Sigmoid colon (tissue), 7 donors: ENCODE results near the gene MAML3. TPM values are rescaled to one million over a fixed set of nuclear protein-coding genes. Genes with fewer than 3 reads are reported as not detected.

Experiments
- DNase-seq: peaks from one replicate; pipeline ENCODE4 v3.0.0-alpha.2; 2019
- H3K27ac ChIP-seq, 4 donors: fragments of 200-600 bp; sonication (generic); one replicate each; pipeline ENCODE4 v1.5.1; 2016 to 2019; ENCODE audit warnings: mild to moderate bottlenecking in 1 of 4
- H3K27me3 ChIP-seq, 3 donors: fragments of 200-600 bp; sonication (generic); one replicate each; pipeline ENCODE4 v1.5.1; 2019; ENCODE audit warnings: mild to moderate bottlenecking in 1 of 3
- H3K36me3 ChIP-seq, 4 donors: fragments of 200-600 bp; sonication (generic); one replicate each; pipeline ENCODE4 v1.5.1; 2016 to 2019
- H3K4me1 ChIP-seq, 4 donors: fragments of 200-600 bp; sonication (generic); one replicate each; pipeline ENCODE4 v1.5.1; 2017 to 2019
- H3K4me3 ChIP-seq, 4 donors: fragments of 200-600 bp; sonication (generic); one replicate each; pipeline ENCODE4 v1.5.1; 2017 to 2019; ENCODE audit warnings: mild to moderate bottlenecking in 2 of 4, moderate library complexity in 1 of 4
- H3K9me3 ChIP-seq, 4 donors: fragments of 200-600 bp in 3 of 4; sonication (generic) in 3 of 4; one replicate each; pipeline versions ENCODE4 v1.5.1 to v1.6.1; 2013 to 2019
- EP300 ChIP-seq, 4 donors: sonication (generic); formaldehyde crosslinking; IDR thresholded peaks; one replicate each; pipeline ENCODE4 v1.6.1; 2017; ENCODE audit warnings: antibody characterized with exemption in 4 of 4
- POLR2A ChIP-seq, 2 donors: fragments of 450-650 bp; IDR thresholded peaks; one replicate each; pipeline ENCODE4 v1.6.1; 2016; ENCODE audit warnings: antibody characterized with exemption in 2 of 2, mild to moderate bottlenecking in 2 of 2, moderate library complexity in 2 of 2
- POLR2AphosphoS5 ChIP-seq, 4 donors: sonication (generic); formaldehyde crosslinking; IDR thresholded peaks; one replicate each; pipeline ENCODE4 v1.6.1; 2017; ENCODE audit warnings: antibody characterized with exemption in 4 of 4
- WGBS, 2 donors: extraction: QIAGEN DNeasy Blood & Tissue Kit; methylation state at CpG; one replicate each; pipeline ENCODE4 v1.1.7; 2013; 5-methylcytosine and 5-hydroxymethylcytosine counted together
- intact Hi-C: fragments of 100-400 bp; cut with DNase I; formaldehyde crosslinking; loops from one replicate; pipeline ENCODE4 v1.15.1; 2023
- polyA plus RNA-seq, 3 donors: library from polyadenylated mRNA; stranded (reverse); fragments of 200-250 nt; gene quantifications; one replicate each; pipeline ENCODE4 v1.2.3, GENCODE V29; 2013
- total RNA-seq, 4 donors: library from RNA; depleted of rRNA; stranded (reverse); fragments of >200 nt; gene quantifications; one replicate each; pipeline ENCODE4 v1.1.0, GENCODE V29; 2016
- TF ChIP-seq, protein P1 (sequence below), 4 experiments: fragments of 450-650 bp in 3 of 4; fragments of 200-600 bp in 1 of 4; IDR thresholded peaks; one replicate each; pipeline ENCODE4 v1.5.1; 2016 to 2019; ENCODE audit warnings: antibody characterized with exemption in 4 of 4, mild to moderate bottlenecking in 3 of 4, moderate library complexity in 2 of 4
- donor health status: healthy with polysubstance abuse.
- donor health status: Bipolar disorder and iron deficiency.
- donor health status: healthy.

Gene MAML3
- total and polyA plus RNA-seq, 7 donors = 3.5 to 16.3 (median 5.4) TPM

DNA sequence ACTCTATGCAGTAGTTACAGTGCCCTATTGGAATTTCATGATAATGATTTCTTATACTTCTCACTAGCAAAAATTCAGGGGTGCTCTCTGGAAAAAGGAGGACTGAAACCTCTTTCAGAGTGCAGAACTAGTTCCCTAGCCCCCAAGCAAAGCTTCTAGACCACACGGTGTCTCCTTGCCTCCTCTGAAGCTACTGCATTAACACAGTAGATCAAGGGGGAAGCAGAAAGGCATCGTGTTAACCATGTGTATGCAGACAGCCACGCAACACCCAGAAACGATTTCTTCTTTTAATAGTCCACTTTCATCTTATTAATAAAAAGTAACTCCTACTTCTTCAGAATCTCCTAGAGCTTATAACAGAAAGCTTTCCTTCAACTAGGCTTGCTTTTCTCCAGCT lies 44.7 kb downstream of the MAML3 start:
- intact Hi-C loops = no loop called here
- no peaks in the 10 kb centered on the region for H3K36me3 ChIP-seq
- no peak overlapping the region for H3K27ac ChIP-seq
- H3K4me3 ChIP-seq = no peak overlapping the region
- no peak for DNase-seq
- TF ChIP-seq, protein P1, sequence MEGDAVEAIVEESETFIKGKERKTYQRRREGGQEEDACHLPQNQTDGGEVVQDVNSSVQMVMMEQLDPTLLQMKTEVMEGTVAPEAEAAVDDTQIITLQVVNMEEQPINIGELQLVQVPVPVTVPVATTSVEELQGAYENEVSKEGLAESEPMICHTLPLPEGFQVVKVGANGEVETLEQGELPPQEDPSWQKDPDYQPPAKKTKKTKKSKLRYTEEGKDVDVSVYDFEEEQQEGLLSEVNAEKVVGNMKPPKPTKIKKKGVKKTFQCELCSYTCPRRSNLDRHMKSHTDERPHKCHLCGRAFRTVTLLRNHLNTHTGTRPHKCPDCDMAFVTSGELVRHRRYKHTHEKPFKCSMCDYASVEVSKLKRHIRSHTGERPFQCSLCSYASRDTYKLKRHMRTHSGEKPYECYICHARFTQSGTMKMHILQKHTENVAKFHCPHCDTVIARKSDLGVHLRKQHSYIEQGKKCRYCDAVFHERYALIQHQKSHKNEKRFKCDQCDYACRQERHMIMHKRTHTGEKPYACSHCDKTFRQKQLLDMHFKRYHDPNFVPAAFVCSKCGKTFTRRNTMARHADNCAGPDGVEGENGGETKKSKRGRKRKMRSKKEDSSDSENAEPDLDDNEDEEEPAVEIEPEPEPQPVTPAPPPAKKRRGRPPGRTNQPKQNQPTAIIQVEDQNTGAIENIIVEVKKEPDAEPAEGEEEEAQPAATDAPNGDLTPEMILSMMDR (IDR thresholded peaks at IDR 0.05) = no peak
- TF ChIP-seq POLR2AphosphoS5 (IDR thresholded peaks at IDR 0.05) = no peak
- TF ChIP-seq EP300 (IDR thresholded peaks at IDR 0.05) = no peak
- TF ChIP-seq POLR2A (IDR thresholded peaks at IDR 0.05) = no peak
- 66 to 84% methylated on average over 4 of the region's 4 CpGs for WGBS, 2 donors
- H3K4me1 ChIP-seq = no peaks in the 10 kb centered on the region
- H3K27me3 ChIP-seq = no peaks in the 10 kb centered on the region
- H3K9me3 ChIP-seq = no peaks in the 10 kb centered on the region

DNA sequence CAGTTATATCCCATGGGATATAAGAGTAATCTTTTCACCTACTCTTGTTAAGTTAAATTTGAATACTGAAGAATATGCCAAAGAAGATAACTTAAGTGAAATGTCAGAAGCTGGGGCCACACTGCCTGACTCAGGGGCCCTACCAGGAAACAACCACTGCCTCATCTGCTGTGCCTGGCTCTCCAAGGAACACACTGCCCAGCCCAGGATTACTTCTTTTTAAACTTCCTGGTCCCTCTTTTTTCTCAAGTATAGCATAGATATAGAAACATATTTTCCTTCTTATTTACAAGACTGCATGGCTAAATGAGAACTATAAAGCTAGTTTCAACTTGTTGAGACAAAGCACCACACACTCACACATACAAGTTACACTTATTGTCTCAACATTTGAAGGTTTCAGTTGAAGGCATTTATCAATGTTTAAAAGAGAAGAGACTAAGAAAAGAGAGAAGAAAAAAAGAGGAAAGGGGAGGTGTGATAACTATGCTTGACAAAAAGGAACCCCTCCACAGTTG lies 45.2 kb downstream of the MAML3 start:
- no peaks in the 10 kb centered on the region for H3K4me1 ChIP-seq
- intact Hi-C loops = no loop called here
- H3K27ac ChIP-seq = no peak overlapping the region
- no peaks in the 10 kb centered on the region for H3K27me3 ChIP-seq
- H3K4me3 ChIP-seq = no peak overlapping the region
- TF ChIP-seq, protein P1 (IDR thresholded peaks at IDR 0.05) = no peak
- TF ChIP-seq EP300 (IDR thresholded peaks at IDR 0.05) (no peak), POLR2AphosphoS5 (IDR thresholded peaks at IDR 0.05) (no peak), POLR2A (IDR thresholded peaks at IDR 0.05) (no peak)
- no peaks in the 10 kb centered on the region for H3K36me3 ChIP-seq
- H3K9me3 ChIP-seq = no peaks in the 10 kb centered on the region
- DNase-seq = no peak

DNA sequence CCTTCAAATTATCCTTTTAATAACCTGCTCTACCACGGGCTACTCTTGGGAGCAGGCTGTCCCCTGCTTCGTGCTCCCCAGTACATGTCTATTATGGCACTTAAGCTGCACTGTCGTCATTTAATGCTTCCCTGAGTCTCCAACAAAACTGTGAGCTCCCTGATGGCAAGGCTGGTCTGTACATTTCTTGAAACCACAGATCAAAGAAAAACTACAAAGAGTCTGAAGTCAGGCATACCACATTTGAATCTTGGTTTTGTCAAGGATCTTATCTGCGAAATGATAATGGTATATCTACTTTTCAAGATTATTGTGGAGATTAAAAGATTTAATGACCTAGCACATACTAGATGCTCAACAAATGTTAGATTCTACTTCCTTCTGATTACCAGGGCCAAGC lies 45.7 kb downstream of the MAML3 start:
- WGBS, 2 donors = 63 to 71% methylated on average over 4 of the region's 4 CpGs
- intact Hi-C loops = no loop called here
- TF ChIP-seq EP300 (IDR thresholded peaks at IDR 0.05) (no peak), POLR2AphosphoS5 (IDR thresholded peaks at IDR 0.05) (no peak), POLR2A (IDR thresholded peaks at IDR 0.05) (no peak)
- TF ChIP-seq, protein P1 (IDR thresholded peaks at IDR 0.05) = no peak
- Histone ChIP-seq H3K36me3 (no peaks in the 10 kb centered on the region), H3K27me3 (no peaks in the 10 kb centered on the region), H3K27ac (no peak overlapping the region), H3K4me3 (no peak overlapping the region), H3K9me3 (no peaks in the 10 kb centered on the region), H3K4me1 (no peaks in the 10 kb centered on the region)
- DNase-seq = no peak

DNA sequence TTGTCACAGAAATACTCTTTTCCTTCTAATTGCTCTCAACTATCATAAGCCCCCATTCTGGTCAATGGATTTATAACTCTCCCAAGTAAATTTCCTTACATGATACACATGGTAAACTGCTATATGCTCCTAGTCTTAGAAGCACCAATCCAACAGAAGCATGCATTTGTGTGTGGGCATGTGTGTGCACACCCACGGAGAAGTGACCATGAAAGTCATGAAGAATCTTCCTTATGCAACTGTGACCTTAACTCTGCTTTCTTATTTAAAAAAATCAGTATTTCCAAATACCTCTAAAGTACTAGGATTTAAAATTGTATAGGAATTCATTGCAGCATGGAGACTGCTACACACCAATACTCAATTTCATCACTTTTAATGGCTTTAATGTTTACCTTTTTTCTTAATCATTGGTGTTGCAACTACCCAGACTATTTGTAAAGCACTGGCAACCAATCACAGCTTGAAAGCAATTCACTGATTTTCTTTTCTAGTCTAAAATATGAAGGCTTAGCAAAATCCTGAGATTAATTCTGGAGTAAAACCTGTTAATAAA lies 47.6 kb downstream of the MAML3 start:
- no peaks in the 10 kb centered on the region for H3K9me3 ChIP-seq
- H3K4me1 ChIP-seq = no peaks in the 10 kb centered on the region
- intact Hi-C loops = no loop called here
- no peaks in the 10 kb centered on the region for H3K27me3 ChIP-seq
- DNase-seq = no peak
- H3K36me3 ChIP-seq = no peaks in the 10 kb centered on the region
- no peak overlapping the region for H3K27ac ChIP-seq
- 71 to 84% methylated on average over 1 of the region's 1 CpG for WGBS, 2 donors
- TF ChIP-seq, protein P1 (IDR thresholded peaks at IDR 0.05) = no peak
- no peak for TF ChIP-seq EP300 (IDR thresholded peaks at IDR 0.05)
- no peak for TF ChIP-seq POLR2AphosphoS5 (IDR thresholded peaks at IDR 0.05)
- no peak for TF ChIP-seq POLR2A (IDR thresholded peaks at IDR 0.05)
- no peak overlapping the region for H3K4me3 ChIP-seq

DNA sequence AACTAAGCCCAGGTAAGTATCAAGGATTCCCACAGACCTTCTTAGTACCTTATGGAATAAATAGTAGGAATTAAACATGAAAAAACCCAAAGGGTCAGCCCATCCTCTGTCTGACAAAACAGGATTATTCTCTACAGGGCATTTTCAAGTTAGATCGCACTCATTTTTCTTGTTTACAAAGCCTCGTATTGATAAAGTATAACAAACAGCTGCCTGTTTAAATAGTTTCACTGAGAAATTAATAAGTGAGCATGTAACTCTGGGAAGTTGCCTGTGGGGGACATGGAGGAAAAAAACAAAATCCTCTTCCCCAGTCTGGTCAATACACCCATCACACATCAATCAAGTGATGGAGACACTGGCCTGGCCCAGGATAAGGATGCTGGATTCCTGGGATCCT lies 48.5 kb downstream of the MAML3 start:
- intact Hi-C loops = no loop called here
- H3K4me3 ChIP-seq = no peak overlapping the region
- H3K9me3 ChIP-seq = no peaks in the 10 kb centered on the region
- no peak overlapping the region for H3K27ac ChIP-seq
- no peak for TF ChIP-seq POLR2AphosphoS5 (IDR thresholded peaks at IDR 0.05)
- TF ChIP-seq POLR2A (IDR thresholded peaks at IDR 0.05) = no peak
- no peaks in the 10 kb centered on the region for H3K4me1 ChIP-seq
- H3K27me3 ChIP-seq = no peaks in the 10 kb centered on the region
- 81 to 89% methylated on average over 2 of the region's 2 CpGs for WGBS, 2 donors
- no peaks in the 10 kb centered on the region for H3K36me3 ChIP-seq
- DNase-seq = no peak
